NCI-H1930 (cell line): ENCODE data around the gene ASB9.
"Not testable (repeated sequence)": the region's sequence is repeated elsewhere in the genome, so short reads cannot be mapped to it uniquely, and the experiment has no call there.

Source experiments
- DNase-seq, 2 experiments: peaks; one replicate each; lab custom pipeline; 2025; lab: John Stamatoyannopoulos, UW

Gene ASB9, protein sequence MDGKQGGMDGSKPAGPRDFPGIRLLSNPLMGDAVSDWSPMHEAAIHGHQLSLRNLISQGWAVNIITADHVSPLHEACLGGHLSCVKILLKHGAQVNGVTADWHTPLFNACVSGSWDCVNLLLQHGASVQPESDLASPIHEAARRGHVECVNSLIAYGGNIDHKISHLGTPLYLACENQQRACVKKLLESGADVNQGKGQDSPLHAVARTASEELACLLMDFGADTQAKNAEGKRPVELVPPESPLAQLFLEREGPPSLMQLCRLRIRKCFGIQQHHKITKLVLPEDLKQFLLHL

GRCh38 chrX:15269618-15270521, at the start of gene ASB9:
TSS of gene ASB9 (minus strand) at chrX:15270083. CDS start at chrX:15269874, 209 bp downstream.
- DNase-seq: no peak

GRCh38 chrX:15319075-15319474, 49.2 kb upstream of the ASB9 start:
- no peak for DNase-seq

GRCh38 chrX:15315509-15315908, 45.6 kb upstream of the ASB9 start, which contains the start of gene ASB11:
TSS of gene ASB11 (minus strand) at chrX:15315640. CDS start at chrX:15315605, 35 bp downstream.
- no peak for DNase-seq

- no peak for DNase-seq
Measured at GRCh38 chrX:15314472-15314871, 44.6 kb upstream of the ASB9 start.

- DNase-seq: no peak
Measured at GRCh38 chrX:15311119-15311518, 41.2 kb upstream of the ASB9 start.

- DNase-seq: peak in 1 of 2 experiments; percentile 13
Measured at GRCh38 chrX:15310117-15310516, 40.2 kb upstream of the ASB9 start.

DNA sequence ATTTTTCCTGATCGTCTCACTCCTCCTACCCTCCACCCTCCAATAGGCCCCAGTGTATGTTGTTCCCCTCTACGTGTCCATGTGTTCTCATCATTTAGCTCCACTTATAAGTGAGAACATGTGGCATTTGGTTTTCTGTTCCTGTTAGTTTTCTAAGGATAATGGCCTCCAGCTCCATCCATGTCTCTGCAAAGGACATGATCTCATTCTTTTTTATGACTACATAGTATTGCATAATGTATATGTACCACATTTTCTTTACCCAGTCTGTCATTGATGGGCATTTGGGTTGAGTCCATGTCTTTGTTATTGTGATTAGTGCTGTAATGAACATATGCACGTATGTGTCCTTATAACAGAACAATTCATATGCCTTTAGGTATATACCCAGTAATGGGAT, 36.0 kb upstream of the ASB9 start:
- DNase-seq: not testable (repeated sequence)

- no peak for DNase-seq
Measured at GRCh38 chrX:15301924-15302323, 32.0 kb upstream of the ASB9 start.

DNA sequence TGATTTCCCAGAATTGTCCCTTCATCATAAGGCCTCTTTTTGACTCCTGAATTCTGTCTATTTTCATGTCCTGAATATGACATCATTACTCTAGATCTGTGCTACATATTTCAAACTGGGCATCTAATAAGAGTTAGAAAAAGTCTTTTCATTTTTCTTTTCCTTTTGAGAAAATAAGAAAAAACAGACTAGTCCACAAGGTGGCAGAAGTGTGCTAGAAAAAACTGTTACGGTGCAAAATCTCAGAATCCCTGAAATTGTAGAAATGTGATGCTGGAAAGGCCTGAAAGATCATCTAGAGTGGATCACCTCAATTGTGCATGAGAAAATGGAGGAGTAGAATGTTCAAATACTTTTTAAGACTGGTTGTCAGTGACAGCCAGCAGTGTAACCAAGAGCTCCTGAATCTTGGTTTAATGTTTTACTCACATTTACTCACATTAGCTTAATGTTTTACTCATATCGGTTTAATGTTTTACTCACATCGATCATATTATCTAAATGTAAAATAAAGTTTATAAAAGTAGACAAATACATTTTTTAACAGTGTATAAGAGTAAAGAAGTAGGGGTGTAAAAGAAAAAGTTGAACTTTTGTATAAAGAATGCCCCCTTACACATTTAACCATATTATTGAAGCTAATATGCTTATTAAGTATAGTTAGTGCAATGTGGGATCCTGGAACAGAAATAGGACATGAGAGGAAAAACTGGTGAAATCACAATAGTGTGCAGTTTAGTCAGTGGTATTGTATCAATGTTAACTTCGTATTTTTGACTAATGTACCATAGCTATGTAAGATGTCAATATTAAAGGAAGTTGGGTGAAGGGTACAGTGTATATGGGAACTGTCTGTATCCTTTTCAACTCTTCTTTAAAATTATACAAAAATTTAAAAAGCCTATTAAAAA, 30.3 kb upstream of the ASB9 start:
- no peak for DNase-seq

GRCh38 chrX:15298780-15299179, 28.9 kb upstream of the ASB9 start:
- no peak for DNase-seq

- no peak for DNase-seq
Measured at GRCh38 chrX:15298201-15298600, 28.3 kb upstream of the ASB9 start.

GRCh38 chrX:15293451-15293850, 23.6 kb upstream of the ASB9 start:
- DNase-seq: no peak

GRCh38 chrX:15292861-15293260, 23.0 kb upstream of the ASB9 start:
- no peak for DNase-seq

DNA sequence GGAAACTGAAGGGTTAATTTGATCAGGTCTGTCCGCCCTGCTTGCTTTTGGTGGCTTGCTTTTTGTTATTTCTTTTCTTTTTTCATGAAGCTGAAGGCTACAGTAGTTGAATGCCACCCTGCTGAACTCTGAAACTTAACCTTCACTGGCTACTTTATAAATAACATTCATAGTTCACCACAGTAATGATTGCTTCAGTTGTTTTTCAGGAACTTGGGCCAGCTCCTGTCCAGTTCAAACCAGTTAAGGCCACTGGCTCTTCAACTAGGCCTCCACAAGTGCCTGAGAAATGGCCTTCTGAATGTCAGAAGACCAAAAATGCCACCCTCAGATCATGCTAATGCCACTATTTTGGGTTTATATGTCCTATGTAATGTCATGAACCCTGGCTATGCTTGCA, 7.7 kb upstream of the ASB9 start:
- no peak for DNase-seq

DNA sequence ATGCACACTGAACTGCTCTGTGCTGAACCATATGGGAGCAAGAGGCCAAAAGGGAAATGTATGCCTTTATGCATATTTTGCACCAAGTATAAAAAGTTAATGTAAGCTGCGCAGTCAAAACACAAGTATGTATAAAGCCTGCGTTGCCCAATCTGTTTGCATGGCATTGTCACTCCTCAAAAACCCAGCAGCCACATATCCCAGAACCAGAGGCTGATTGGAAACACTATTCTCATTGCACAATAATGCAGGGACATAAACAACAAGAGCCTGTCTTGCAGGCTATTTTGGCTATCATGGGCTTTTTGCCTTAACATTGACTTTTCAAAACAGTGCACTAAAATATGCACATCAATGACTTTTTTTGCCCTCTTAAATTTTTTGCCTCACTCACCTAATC, 5.1 kb upstream of the ASB9 start:
- DNase-seq: no peak

- DNase-seq: not testable (repeated sequence)
Measured at GRCh38 chrX:15273275-15273674, 3.4 kb upstream of the ASB9 start.

DNA sequence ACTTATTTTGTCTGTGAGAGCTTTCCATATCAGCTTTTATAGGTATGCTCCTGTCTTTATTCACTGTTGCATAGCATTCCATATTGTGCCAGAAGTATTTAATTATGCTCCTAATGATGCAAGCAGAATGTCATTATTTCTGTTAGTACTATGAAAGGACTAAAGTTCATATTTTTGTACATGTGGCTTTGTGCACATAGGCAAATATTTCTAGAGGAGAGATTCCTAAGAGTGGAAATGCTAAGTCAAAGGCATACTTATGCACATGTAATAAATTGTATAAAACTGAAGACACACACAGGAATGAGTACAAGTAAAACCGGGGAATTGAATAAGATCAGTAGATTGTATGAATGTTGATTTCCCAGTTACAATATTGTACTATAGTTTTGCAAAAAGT, 1.9 kb upstream of the ASB9 start:
- DNase-seq: no peak

- DNase-seq: no peak
Measured at GRCh38 chrX:15269120-15269519, 763 bp downstream of the ASB9 start.

DNA sequence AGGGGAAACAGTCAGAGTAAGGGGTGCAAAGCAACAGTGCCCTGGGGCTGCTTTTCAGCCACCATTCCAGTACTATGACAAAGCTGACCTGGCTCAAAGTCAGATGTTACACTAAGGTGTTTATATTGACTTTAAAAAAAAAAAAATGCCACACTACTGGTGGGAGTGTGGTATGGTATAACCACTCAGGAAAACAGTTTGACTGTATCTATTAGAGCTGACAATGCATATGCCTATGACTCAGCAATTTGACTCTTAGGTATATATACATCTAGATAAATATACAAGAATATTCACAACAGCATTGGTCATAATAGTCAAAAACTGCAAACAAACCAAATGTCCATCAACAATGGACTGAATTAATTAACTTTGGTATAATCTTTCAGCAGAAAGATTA, 15.0 kb downstream of the ASB9 start:
- DNase-seq: no peak

DNA sequence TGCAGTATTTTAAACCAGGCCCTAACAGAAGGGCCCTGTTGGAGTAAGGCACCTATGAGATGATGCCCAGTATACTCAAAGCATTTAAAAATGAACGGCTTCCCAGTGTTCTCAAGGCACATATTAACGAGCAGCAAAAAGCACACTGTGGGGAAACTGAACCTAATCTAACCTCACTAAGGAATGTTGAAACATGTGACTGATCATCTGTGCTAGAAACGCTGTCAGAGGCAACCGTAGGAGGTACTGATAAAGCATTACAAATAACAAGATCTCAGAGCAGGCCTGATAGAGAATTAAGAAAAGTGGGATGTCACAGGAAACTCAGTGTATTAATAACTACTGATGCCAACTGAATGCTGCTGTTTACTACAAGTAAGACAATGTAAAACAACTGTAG, 24.0 kb downstream of the ASB9 start:
- DNase-seq: no peak

GRCh38 chrX:15244421-15244820, 25.5 kb downstream of the ASB9 start:
- DNase-seq: no peak
